CD4-positive, alpha-beta T cell (primary cell): Measurements from ENCODE around the gene MAP1LC3C. TPM values are rescaled to one million over a fixed set of nuclear protein-coding genes. Genes with fewer than 3 reads are reported as not detected.

Experiments
- ATAC-seq: fragments of 200-7000 bp; cut with Tn5 transposase; one replicate; pipeline ENCODE4 v1.10.0; 2022; ENCODE audit warnings: mild to moderate bottlenecking; ENCODE audit not compliant: poor library complexity
- CTCF ChIA-PET: fragments of 350-600 bp; sonication (Branson Sonifier 250); formaldehyde crosslinking; loops from one replicate; lab custom pipeline; 2021; ENCODE audit warnings: antibody characterized with exemption, inconsistent platforms; lab: Charles Lee
- POLR2A ChIA-PET: fragments of 350-600 bp; sonication (Branson Sonifier 250); formaldehyde crosslinking; loops from one replicate; lab custom pipeline; 2021; ENCODE audit warnings: antibody characterized with exemption, inconsistent platforms; lab: Charles Lee
- DNase-seq, 14 experiments: peaks; one replicate each; pipeline ENCODE4 v3.0.0-alpha.2; 2013 to 2020; ENCODE audit warnings: mixed read lengths in 2 of 14
- H3K27ac ChIP-seq, 2 donors: one replicate each; pipeline versions ENCODE4 v1.5.1 to v1.7.0; 2013; ENCODE audit warnings: low read length in 2 of 2, low read depth in 1 of 2, mild to moderate bottlenecking in 1 of 2
- H3K27me3 ChIP-seq, 2 experiments: 1 replicate in 1 of 2; 2 replicates in 1 of 2; pipeline versions ENCODE4 v1.6.1 to v1.7.0; 2013; ENCODE audit warnings: low read length in 2 of 2, control low read depth in 1 of 2, mild to moderate bottlenecking in 1 of 2, moderate library complexity in 1 of 2; ENCODE audit not compliant: insufficient read depth in 2 of 2, control insufficient read depth in 1 of 2
- H3K36me3 ChIP-seq: one replicate; pipeline ENCODE4 v1.6.1; 2013; ENCODE audit warnings: low read length, control low read depth; ENCODE audit not compliant: insufficient read depth
- H3K4me1 ChIP-seq: one replicate; pipeline ENCODE4 v1.6.1; 2013; ENCODE audit warnings: low read length, control low read depth; ENCODE audit not compliant: insufficient read depth
- H3K4me3 ChIP-seq: one replicate; pipeline ENCODE4 v1.5.1; 2013; ENCODE audit warnings: mild to moderate bottlenecking, low read length, moderate library complexity
- H3K9me3 ChIP-seq, 2 experiments: 1 replicate in 1 of 2; 2 replicates in 1 of 2; pipeline versions ENCODE4 v1.6.1 to v1.7.0; 2013; ENCODE audit warnings: low read length in 2 of 2, mild to moderate bottlenecking in 2 of 2, control low read depth in 1 of 2, moderate library complexity in 1 of 2; ENCODE audit not compliant: control insufficient read depth in 1 of 2, insufficient read depth in 1 of 2
- H3K27ac Mint-ChIP-seq: one replicate; pipeline ENCODE4 v1.8.0; 2020; ENCODE audit warnings: mixed read lengths
- H3K27me3 Mint-ChIP-seq: one replicate; pipeline ENCODE4 v1.8.0; 2021; ENCODE audit warnings: mixed read lengths
- H3K36me3 Mint-ChIP-seq: one replicate; pipeline ENCODE4 v1.8.0; 2021; ENCODE audit warnings: low read depth, mixed read lengths
- H3K4me1 Mint-ChIP-seq: one replicate; pipeline ENCODE4 v1.8.0; 2021; ENCODE audit warnings: low read depth, mixed read lengths
- H3K4me3 Mint-ChIP-seq: one replicate; pipeline ENCODE4 v1.8.0; 2020; ENCODE audit warnings: mild to moderate bottlenecking, mixed read lengths
- H3K9me3 Mint-ChIP-seq: one replicate; pipeline ENCODE4 v1.8.0; 2020; ENCODE audit warnings: mixed read lengths
- intact Hi-C, 2 experiments: fragments of 100-400 bp; cut with DNase I in 1 of 2; cut with micrococcal nuclease in 1 of 2; formaldehyde crosslinking; loops; one replicate each; pipeline versions ENCODE4 v1.15.1 to v1.9.0; 2023 to 2025; cut with DNase I, micrococcal nuclease
- total RNA-seq, 174 experiments: library from RNA in 2 of 174; stranded (reverse) in 2 of 174; gene quantifications; one replicate each; pipeline ENCODE4 v1.2.3 and lab custom pipeline; 2021 to 2026
- TF ChIP-seq, protein P1 (sequence below): fragments of 200-600 bp; IDR thresholded peaks from one replicate; pipeline ENCODE4 v1.8.0; 2022; ENCODE audit warnings: antibody characterized with exemption, mild to moderate bottlenecking

Gene MAP1LC3C
- total RNA-seq, 2 experiments from 2014 or later, result not detected

GRCh38 chr1:241979926-241980325, 19.0 kb downstream of the MAP1LC3C start:
- Mint-ChIP-seq H3K4me3 (no peak overlapping the region), H3K36me3 (no peaks in the 10 kb centered on the region), H3K9me3 (no peaks in the 10 kb centered on the region), H3K27me3 (no peaks in the 10 kb centered on the region), H3K4me1 (no peaks in the 10 kb centered on the region), H3K27ac (no peak overlapping the region)
- H3K4me1 ChIP-seq, result no peaks in the 10 kb centered on the region
- H3K27me3 ChIP-seq, result no peaks in the 10 kb centered on the region
- H3K4me3 ChIP-seq, result no peak overlapping the region
- ATAC-seq (no peak), DNase-seq (no peak)
- no peaks in the 10 kb centered on the region for H3K9me3 ChIP-seq
- ChIA-PET CTCF (no interaction called here), POLR2A (no interaction called here)
- H3K27ac ChIP-seq, result no peak overlapping the region
- intact Hi-C loops, result no loop called here
- TF ChIP-seq, protein P1, sequence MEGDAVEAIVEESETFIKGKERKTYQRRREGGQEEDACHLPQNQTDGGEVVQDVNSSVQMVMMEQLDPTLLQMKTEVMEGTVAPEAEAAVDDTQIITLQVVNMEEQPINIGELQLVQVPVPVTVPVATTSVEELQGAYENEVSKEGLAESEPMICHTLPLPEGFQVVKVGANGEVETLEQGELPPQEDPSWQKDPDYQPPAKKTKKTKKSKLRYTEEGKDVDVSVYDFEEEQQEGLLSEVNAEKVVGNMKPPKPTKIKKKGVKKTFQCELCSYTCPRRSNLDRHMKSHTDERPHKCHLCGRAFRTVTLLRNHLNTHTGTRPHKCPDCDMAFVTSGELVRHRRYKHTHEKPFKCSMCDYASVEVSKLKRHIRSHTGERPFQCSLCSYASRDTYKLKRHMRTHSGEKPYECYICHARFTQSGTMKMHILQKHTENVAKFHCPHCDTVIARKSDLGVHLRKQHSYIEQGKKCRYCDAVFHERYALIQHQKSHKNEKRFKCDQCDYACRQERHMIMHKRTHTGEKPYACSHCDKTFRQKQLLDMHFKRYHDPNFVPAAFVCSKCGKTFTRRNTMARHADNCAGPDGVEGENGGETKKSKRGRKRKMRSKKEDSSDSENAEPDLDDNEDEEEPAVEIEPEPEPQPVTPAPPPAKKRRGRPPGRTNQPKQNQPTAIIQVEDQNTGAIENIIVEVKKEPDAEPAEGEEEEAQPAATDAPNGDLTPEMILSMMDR, result no peak
- no peaks in the 10 kb centered on the region for H3K36me3 ChIP-seq

DNA sequence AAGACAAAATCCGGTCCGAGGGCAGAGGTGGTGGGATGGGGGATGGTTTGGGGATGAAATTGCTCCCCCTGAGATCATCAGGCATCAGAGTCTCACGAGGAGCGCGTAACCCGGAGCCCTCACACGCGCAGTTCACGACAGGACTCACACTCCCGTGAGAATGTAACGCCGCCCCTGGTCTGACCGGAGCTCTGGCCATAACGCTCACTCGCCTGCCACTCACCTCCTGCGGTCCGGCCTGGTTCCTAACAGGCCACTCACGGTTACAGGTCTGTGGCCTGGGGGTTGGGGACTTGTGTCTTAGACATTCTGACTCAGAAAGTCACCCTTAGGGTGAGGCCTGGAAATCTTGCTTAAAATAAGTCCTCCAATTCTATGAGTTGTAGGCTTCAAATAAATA, 19.8 kb downstream of the MAP1LC3C start:
- Mint-ChIP-seq H3K36me3 (no peaks in the 10 kb centered on the region), H3K27ac (no peak overlapping the region), H3K27me3 (no peaks in the 10 kb centered on the region), H3K4me3 (no peak overlapping the region), H3K9me3 (no peaks in the 10 kb centered on the region), H3K4me1 (no peaks in the 10 kb centered on the region)
- ChIA-PET CTCF (no interaction called here), POLR2A (no interaction called here)
- Histone ChIP-seq H3K27ac (no peak overlapping the region), H3K36me3 (no peaks in the 10 kb centered on the region), H3K27me3 (no peaks in the 10 kb centered on the region), H3K4me3 (no peak overlapping the region), H3K9me3 (no peaks in the 10 kb centered on the region), H3K4me1 (no peaks in the 10 kb centered on the region)
- TF ChIP-seq, protein P1, result no peak
- ATAC-seq (no peak), DNase-seq (no peak)
- intact Hi-C loops, result no loop called here

GRCh38 chr1:241976229-241976628, 22.7 kb downstream of the MAP1LC3C start:
- H3K4me3 Mint-ChIP-seq, result no peak overlapping the region
- Histone ChIP-seq H3K27ac (no peak overlapping the region), H3K36me3 (no peaks in the 10 kb centered on the region), H3K4me1 (no peaks in the 10 kb centered on the region), H3K27me3 (no peaks in the 10 kb centered on the region), H3K4me3 (no peak overlapping the region), H3K9me3 (no peaks in the 10 kb centered on the region)
- intact Hi-C loops, result no loop called here
- ATAC-seq, result no peak
- TF ChIP-seq, protein P1, result no peak
- no peak for DNase-seq
- H3K27ac Mint-ChIP-seq, result no peak overlapping the region
- H3K9me3 Mint-ChIP-seq, result no peaks in the 10 kb centered on the region
- CTCF ChIA-PET, result no interaction called here
- no peaks in the 10 kb centered on the region for H3K27me3 Mint-ChIP-seq
- no peaks in the 10 kb centered on the region for H3K36me3 Mint-ChIP-seq
- POLR2A ChIA-PET, result interaction anchor here (0.6 kb wide), 1 partner anchor 12 kb away, joined by 3 read pairs; no protein-coding TSS in a partner anchor
- H3K4me1 Mint-ChIP-seq, result no peaks in the 10 kb centered on the region
